SK-N-SH (cell line): Measurements from ENCODE around the gene GTF2A1L. TPM values are rescaled to one million over a fixed set of nuclear protein-coding genes. Genes with fewer than 3 reads are reported as not detected.
A peak's percentile ranks its signal among the peaks of the same experiment; 100 is the strongest.

Experiments
- CTCF ChIA-PET: fragments of 300-600, 350-600 bp; formaldehyde crosslinking; extraction: SDS; loops from one replicate; lab custom pipeline; 2021; lab: Yijun Ruan, JAX
- POLR2A ChIA-PET: fragments of 350-600 bp; sonication (Branson Sonifier 250); formaldehyde crosslinking; extraction: SDS; loops from one replicate; lab custom pipeline; 2020; ENCODE audit warnings: antibody characterized with exemption, inconsistent platforms; lab: Yijun Ruan, JAX
- DNase-seq: peaks from one replicate; pipeline ENCODE4 v3.0.0; 2012
- H2AFZ ChIP-seq: fragments of 200-600 bp; sonication (generic); 2 replicates; pipeline ENCODE4 v1.8.1; 2016; ENCODE audit warnings: antibody characterized with exemption, mild to moderate bottlenecking, low read depth
- H3F3A ChIP-seq: fragments of 200-600 bp; sonication (generic); replicated peaks from 2 replicates; pipeline ENCODE3; 2016; ENCODE audit warnings: antibody characterized with exemption, mild to moderate bottlenecking; ENCODE audit not compliant: insufficient read depth
- H3K27ac ChIP-seq, 2 experiments: fragments of 200-500 bp in 1 of 2; fragments of 200-600 bp in 1 of 2; sonication (Bioruptor generic) in 1 of 2; sonication (generic), shearing (Covaris generic) in 1 of 2; 2 replicates each; pipeline versions ENCODE4 v1.5.1 to v1.6.1; 2014 to 2016; ENCODE audit warnings: low read depth in 2 of 2, inconsistent platforms in 1 of 2, low read length in 1 of 2, mild to moderate bottlenecking in 1 of 2, mixed read lengths in 1 of 2
- H3K27me3 ChIP-seq: fragments of 200-600 bp; sonication (generic), shearing (Covaris generic); 2 replicates; pipeline ENCODE4 v1.6.1; 2016; ENCODE audit warnings: mixed run types; ENCODE audit not compliant: insufficient read depth
- H3K36me3 ChIP-seq, 2 experiments: fragments of 200-500 bp in 1 of 2; fragments of 200-600 bp in 1 of 2; sonication (Bioruptor generic) in 1 of 2; sonication (generic) in 1 of 2; replicated peaks in 1 of 2; 2 replicates each; pipeline versions ENCODE3 to v1.5.1; 2014 to 2016; ENCODE audit warnings: low read length in 1 of 2, mild to moderate bottlenecking in 1 of 2; ENCODE audit not compliant: insufficient read depth in 2 of 2, control insufficient read depth in 1 of 2
- H3K4me1 ChIP-seq, 2 experiments: fragments of 200-500 bp in 1 of 2; fragments of 200-600 bp in 1 of 2; sonication (Bioruptor generic) in 1 of 2; sonication (generic), shearing (Covaris generic) in 1 of 2; 2 replicates each; pipeline versions ENCODE4 v1.5.1 to v1.6.1; 2014 to 2016; ENCODE audit warnings: low read depth in 1 of 2, low read length in 1 of 2, mixed run types in 1 of 2; ENCODE audit not compliant: insufficient read depth in 2 of 2, control insufficient read depth in 1 of 2
- H3K4me2 ChIP-seq: fragments of 200-600 bp; sonication (generic), shearing (Covaris generic); 2 replicates; pipeline ENCODE4 v1.6.1; 2017; ENCODE audit warnings: mixed run types
- H3K4me3 ChIP-seq, 2 experiments: fragments of 200-500 bp in 1 of 2; fragments of 200-600 bp in 1 of 2; sonication (Bioruptor generic) in 1 of 2; sonication (generic), shearing (Covaris generic) in 1 of 2; 2 replicates each; pipeline versions ENCODE4 v1.5.1 to v1.8.1; 2014 to 2016; ENCODE audit warnings: low read depth in 2 of 2, inconsistent platforms in 1 of 2, low read length in 1 of 2, mild to moderate bottlenecking in 1 of 2, mixed read lengths in 1 of 2, moderate library complexity in 1 of 2
- H3K79me2 ChIP-seq: fragments of 200-600 bp; sonication (generic); 2 replicates; pipeline ENCODE4 v1.8.1; 2017; ENCODE audit warnings: mild to moderate bottlenecking; ENCODE audit not compliant: insufficient read depth
- H3K9ac ChIP-seq: fragments of 200-600 bp; sonication (generic); 2 replicates; pipeline ENCODE4 v1.6.1; 2017; ENCODE audit warnings: mixed run types
- H3K9me2 ChIP-seq: fragments of 200-600 bp; sonication (generic); 2 replicates; pipeline ENCODE4 v1.6.1; 2017; ENCODE audit warnings: mixed run types
- H3K9me3 ChIP-seq: fragments of 200-600 bp; sonication (generic); 2 replicates; pipeline ENCODE4 v1.6.1; 2017; ENCODE audit warnings: mixed run types, mild to moderate bottlenecking, moderate library complexity
- H4K20me1 ChIP-seq: fragments of 200-600 bp; sonication (generic); 2 replicates; pipeline ENCODE4 v1.6.1; 2017; ENCODE audit warnings: mild to moderate bottlenecking, mixed run types; ENCODE audit not compliant: insufficient read depth
- CHD2 ChIP-seq: fragments of 150-350 bp; IDR thresholded peaks from 2 replicates; pipeline ENCODE4 v1.6.1; 2018; ENCODE audit warnings: low read length; ENCODE audit not compliant: partially characterized antibody
- ELF1 ChIP-seq: IDR thresholded peaks from 2 replicates; pipeline ENCODE4 v1.4.0; 2012
- EZH2phosphoT487 ChIP-seq: fragments of 200-600 bp; sonication (generic); IDR thresholded peaks from 2 replicates; pipeline ENCODE4 v1.6.1; 2017; ENCODE audit warnings: low read depth, mixed run types, mild to moderate bottlenecking, antibody characterized with exemption, moderate library complexity, borderline replicate concordance
- FOXJ3 ChIP-seq: sonication (generic); formaldehyde crosslinking; IDR thresholded peaks from 2 replicates; pipeline ENCODE4 v1.5.1; 2020; ENCODE audit warnings: mild to moderate bottlenecking, missing genetic modification reagents
- FOXM1 ChIP-seq: IDR thresholded peaks from 2 replicates; pipeline ENCODE4 v1.4.0; 2012; ENCODE audit warnings: low read depth, mild to moderate bottlenecking
- NFIC ChIP-seq: IDR thresholded peaks from 2 replicates; pipeline ENCODE4 v1.4.0; 2012; ENCODE audit warnings: borderline replicate concordance
- TAF1 ChIP-seq: IDR thresholded peaks from 2 replicates; pipeline ENCODE4 v1.6.1; 2012; ENCODE audit warnings: low read depth, mild to moderate bottlenecking, low read length, moderate library complexity, borderline replicate concordance
- TCF12 ChIP-seq: IDR thresholded peaks from 2 replicates; pipeline ENCODE4 v1.4.0; 2012
- TEAD4 ChIP-seq: IDR thresholded peaks from 2 replicates; pipeline ENCODE4 v1.4.0; 2012; ENCODE audit warnings: mild to moderate bottlenecking, borderline replicate concordance; ENCODE audit not compliant: insufficient read depth
- WGBS: methylation state at CpG from one replicate; pipeline ENCODE4 v1.1.6; 2017; ENCODE audit warnings: low lambda C conversion rate; 5-methylcytosine and 5-hydroxymethylcytosine counted together
- polyA plus RNA-seq, 3 experiments: library from polyadenylated mRNA; depleted of rRNA; stranded (reverse); fragments of >200 nt; gene quantifications; 2 replicates each; pipeline ENCODE4 v1.2.3, GENCODE V29; 2012
- TF ChIP-seq, protein P1 (sequence below): fragments of 200-600 bp; sonication (generic); IDR thresholded peaks from 2 replicates; pipeline ENCODE4 v1.6.1; 2017; ENCODE audit warnings: antibody characterized with exemption, mild to moderate bottlenecking, moderate library complexity
- TF ChIP-seq, protein P2 (sequence below): IDR thresholded peaks from 2 replicates; pipeline ENCODE4 v1.4.0; 2012; ENCODE audit warnings: low read depth
- TF ChIP-seq, protein P3 (sequence below): IDR thresholded peaks from 2 replicates; pipeline ENCODE4; 2012

GTF2A1L gene
- polyA plus RNA-seq, 1 of the 3 experiments (the other 2 are of a cell fraction) = 0.36 TPM

DNA sequence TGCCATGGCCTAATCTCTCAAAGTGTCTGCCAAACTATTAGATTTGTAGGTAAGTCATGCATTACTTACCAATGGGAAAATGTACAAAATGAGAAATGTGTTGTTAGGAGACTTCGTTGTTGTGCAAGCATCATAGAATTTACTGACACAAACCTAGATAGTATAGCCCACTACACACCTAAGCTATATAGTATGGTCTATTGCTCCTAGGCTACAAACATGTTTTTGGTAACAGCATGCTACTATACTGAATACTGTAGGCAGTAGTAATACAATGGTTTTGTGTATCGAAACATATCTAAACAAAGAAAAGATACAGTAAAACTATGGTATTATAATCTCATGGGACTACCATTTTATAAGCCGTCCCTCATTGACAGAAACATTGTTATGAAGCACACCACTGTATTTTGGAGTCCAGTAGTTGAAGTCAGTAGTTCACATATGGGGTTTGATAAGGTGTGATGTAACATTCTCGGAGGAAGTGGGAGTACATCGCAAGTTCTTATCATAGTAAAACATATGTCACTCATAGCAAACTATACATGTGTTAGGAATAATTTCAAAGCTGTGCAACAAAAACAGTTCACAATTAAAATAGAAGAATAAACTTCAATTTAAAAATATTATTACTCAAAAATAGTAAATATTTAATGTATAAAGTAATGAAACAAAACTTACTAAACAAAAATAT, 12.0 kb upstream of the GTF2A1L start (continued):
- TF ChIP-seq, protein P1, sequence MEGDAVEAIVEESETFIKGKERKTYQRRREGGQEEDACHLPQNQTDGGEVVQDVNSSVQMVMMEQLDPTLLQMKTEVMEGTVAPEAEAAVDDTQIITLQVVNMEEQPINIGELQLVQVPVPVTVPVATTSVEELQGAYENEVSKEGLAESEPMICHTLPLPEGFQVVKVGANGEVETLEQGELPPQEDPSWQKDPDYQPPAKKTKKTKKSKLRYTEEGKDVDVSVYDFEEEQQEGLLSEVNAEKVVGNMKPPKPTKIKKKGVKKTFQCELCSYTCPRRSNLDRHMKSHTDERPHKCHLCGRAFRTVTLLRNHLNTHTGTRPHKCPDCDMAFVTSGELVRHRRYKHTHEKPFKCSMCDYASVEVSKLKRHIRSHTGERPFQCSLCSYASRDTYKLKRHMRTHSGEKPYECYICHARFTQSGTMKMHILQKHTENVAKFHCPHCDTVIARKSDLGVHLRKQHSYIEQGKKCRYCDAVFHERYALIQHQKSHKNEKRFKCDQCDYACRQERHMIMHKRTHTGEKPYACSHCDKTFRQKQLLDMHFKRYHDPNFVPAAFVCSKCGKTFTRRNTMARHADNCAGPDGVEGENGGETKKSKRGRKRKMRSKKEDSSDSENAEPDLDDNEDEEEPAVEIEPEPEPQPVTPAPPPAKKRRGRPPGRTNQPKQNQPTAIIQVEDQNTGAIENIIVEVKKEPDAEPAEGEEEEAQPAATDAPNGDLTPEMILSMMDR = no peak
- TF ChIP-seq TAF1 (no peak), FOXM1 (no peak), FOXJ3 (CRISPR knock-in tag) (no peak), TEAD4 (no peak), CHD2 (no peak)
- TF ChIP-seq, protein P2, sequence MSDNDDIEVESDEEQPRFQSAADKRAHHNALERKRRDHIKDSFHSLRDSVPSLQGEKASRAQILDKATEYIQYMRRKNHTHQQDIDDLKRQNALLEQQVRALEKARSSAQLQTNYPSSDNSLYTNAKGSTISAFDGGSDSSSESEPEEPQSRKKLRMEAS = no peak

DNA sequence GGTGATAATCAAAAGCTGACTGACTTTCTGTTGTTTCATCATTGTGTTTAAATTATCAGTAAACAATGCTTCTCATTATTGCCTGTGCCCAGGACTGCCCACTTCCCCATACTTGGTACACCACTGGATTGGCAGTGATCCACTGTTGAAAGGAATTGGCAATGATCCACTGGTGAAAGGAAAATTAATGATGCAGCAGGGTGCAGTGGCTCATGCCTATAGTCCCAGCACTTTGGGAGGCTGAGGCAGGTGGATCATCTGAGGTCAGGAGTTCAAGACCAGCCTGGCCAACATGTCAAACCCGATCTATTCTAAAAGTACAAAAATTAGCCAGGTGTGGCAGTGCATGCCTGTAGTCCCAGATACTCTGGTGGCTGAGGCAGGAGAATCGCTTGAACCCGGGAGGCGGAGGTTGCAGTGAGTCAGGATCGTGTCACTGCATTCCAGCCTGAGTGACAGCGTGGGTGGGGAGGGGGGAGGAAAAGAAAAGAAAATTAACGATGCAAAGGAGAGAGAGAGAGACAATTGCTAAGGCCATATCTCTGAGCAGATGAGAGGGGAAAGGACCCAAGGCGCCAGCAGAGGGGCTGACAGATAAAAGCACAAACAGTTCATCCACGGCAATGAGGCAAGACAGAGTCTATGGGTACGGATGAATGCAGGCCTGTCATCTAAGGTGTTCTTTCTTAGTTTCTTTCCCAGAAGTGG, 10.2 kb upstream of the GTF2A1L start:
- Histone ChIP-seq H3K4me1 (no peaks in the 10 kb centered on the region), H3K27ac (no peak overlapping the region), H3K4me3 (no peak overlapping the region)
- TF ChIP-seq ELF1 (peak; percentile 36; the same call in 1 of the 2 replicates), TCF12 (peak; percentile 37; the same call in 1 of the 2 replicates), NFIC (peak; percentile 35; the same call in 1 of the 2 replicates), EZH2phosphoT487 (no peak)
- TF ChIP-seq, protein P2 = no peak
- TF ChIP-seq, protein P3, sequence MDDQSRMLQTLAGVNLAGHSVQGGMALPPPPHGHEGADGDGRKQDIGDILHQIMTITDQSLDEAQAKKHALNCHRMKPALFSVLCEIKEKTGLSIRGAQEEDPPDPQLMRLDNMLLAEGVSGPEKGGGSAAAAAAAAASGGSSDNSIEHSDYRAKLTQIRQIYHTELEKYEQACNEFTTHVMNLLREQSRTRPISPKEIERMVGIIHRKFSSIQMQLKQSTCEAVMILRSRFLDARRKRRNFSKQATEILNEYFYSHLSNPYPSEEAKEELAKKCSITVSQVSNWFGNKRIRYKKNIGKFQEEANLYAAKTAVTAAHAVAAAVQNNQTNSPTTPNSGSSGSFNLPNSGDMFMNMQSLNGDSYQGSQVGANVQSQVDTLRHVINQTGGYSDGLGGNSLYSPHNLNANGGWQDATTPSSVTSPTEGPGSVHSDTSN = peak; percentile 61
- TF ChIP-seq, all 33 proteins: peak for 4
- DNase-seq = no peak
- H3K4me2 ChIP-seq = no peak overlapping the region
- H2AFZ ChIP-seq = no peak overlapping the region
- H4K20me1 ChIP-seq = no peaks in the 10 kb centered on the region
- H3F3A ChIP-seq = no peaks in the 10 kb centered on the region
- H3K79me2 ChIP-seq = no peaks in the 10 kb centered on the region
- no peak overlapping the region for H3K9ac ChIP-seq
- ChIA-PET POLR2A (no interaction called here), CTCF (no interaction called here)
- H3K27me3 ChIP-seq = no peaks in the 10 kb centered on the region
- no peaks in the 10 kb centered on the region for H3K36me3 ChIP-seq
- no peaks in the 10 kb centered on the region for H3K9me2 ChIP-seq
- no peaks in the 10 kb centered on the region for H3K9me3 ChIP-seq
- 47% methylated on average over 10 of the region's 10 CpGs for WGBS
